ENCODE results near the gene ZNF8. TPM values are rescaled to one million over a fixed set of nuclear protein-coding genes. Genes with fewer than 3 reads are reported as not detected.

The ZNF8 gene
- total RNA-seq, 4 donors from 2014 or later = 5.6 to 11.6 (median 9.5) TPM

DNA sequence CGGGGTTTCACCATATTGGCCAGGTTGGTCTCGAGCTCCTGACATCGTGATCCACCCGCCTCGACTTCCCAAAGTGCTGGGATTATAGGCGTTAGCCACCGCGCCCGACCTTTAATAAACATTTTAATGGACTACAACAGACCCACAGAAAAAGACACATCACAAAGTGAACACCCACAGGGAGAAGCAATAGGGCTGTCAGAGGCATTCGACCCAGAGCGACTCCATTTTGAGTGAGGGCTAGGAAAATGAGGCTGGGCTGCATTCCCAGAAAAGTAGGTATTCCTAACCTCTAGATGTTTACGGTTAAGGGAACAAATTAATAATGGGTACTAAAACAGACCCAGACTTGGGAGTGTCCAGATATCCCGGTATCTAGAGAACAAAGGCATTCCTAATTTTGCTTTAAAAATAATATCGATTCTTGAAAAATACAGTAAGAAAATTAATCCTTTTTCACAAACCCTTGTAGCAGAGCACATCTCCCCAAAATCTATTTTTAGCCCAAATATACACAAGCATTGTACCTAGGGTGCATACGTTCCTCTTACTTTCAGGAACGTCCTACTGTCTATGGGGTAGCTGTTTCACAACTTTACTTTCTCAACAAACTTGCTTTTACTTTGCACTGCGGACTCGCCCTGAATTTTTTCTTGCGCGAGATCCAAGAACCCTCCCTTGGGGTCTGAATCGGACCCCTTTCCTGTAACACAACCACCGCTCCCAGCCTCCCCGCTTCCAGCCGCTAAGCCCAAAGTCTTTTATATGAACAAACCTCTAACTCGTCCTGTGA lies 811 bp upstream of the ZNF8 start:
- peak overlapping the region; percentile 66 to 90 for H3K4me3 ChIP-seq
- H3K9me3 ChIP-seq = peaks cover 0 to 44% (median 0%) of the 10 kb centered on the region in 3 donors
- peak overlapping the region; percentile 72 to 95 (median 92) for H3K27ac ChIP-seq
- TF ChIP-seq POLR2A (IDR thresholded peaks at IDR 0.05) (no peak), POLR2AphosphoS5 (IDR thresholded peaks at IDR 0.05) (no peak), EP300 (IDR thresholded peaks at IDR 0.05) (no peak)
- TF ChIP-seq, protein P1, sequence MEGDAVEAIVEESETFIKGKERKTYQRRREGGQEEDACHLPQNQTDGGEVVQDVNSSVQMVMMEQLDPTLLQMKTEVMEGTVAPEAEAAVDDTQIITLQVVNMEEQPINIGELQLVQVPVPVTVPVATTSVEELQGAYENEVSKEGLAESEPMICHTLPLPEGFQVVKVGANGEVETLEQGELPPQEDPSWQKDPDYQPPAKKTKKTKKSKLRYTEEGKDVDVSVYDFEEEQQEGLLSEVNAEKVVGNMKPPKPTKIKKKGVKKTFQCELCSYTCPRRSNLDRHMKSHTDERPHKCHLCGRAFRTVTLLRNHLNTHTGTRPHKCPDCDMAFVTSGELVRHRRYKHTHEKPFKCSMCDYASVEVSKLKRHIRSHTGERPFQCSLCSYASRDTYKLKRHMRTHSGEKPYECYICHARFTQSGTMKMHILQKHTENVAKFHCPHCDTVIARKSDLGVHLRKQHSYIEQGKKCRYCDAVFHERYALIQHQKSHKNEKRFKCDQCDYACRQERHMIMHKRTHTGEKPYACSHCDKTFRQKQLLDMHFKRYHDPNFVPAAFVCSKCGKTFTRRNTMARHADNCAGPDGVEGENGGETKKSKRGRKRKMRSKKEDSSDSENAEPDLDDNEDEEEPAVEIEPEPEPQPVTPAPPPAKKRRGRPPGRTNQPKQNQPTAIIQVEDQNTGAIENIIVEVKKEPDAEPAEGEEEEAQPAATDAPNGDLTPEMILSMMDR (IDR thresholded peaks at IDR 0.05) = no peak
- peaks cover 0 to 35% (median 0%) of the 10 kb centered on the region in 3 donors for H3K4me1 ChIP-seq
- WGBS, 2 donors (ENCODE audit: low coverage in 1 of 2) = 10 to 24% methylated on average over 13 to 18 of the region's 25 CpGs
- H3K27me3 ChIP-seq = no peaks in the 10 kb centered on the region
- peak; percentile 39 for ATAC-seq
- peaks cover 0 to 49% of the 10 kb centered on the region in 2 donors for H3K36me3 ChIP-seq

- Histone ChIP-seq H3K9me3 (peaks cover 0 to 31% (median 0%) of the 10 kb centered on the region in 3 donors), H3K36me3 (peaks cover 0 to 46% of the 10 kb centered on the region in 2 donors), H3K27ac (peak overlapping the region; percentile 53 to 95 (median 92)), H3K4me1 (peaks cover 0 to 35% (median 0%) of the 10 kb centered on the region in 3 donors), H3K27me3 (no peaks in the 10 kb centered on the region), H3K4me3 (peak overlapping the region; percentile 66 to 90)
- ATAC-seq = peak; percentile 28
- WGBS, 2 donors (ENCODE audit: low coverage in 1 of 2) = 14% methylated on average over 1 of the region's 60 CpGs; no CpG with 5 or more reads in 1 of the 2 donors
- TF ChIP-seq EP300 (IDR thresholded peaks at IDR 0.05) (no peak), POLR2A (IDR thresholded peaks at IDR 0.05) (no peak), POLR2AphosphoS5 (IDR thresholded peaks at IDR 0.05) (peak; percentile 31)
- TF ChIP-seq, protein P1 (IDR thresholded peaks at IDR 0.05) = no peak
Observed at GRCh38 chr19:58279042-58279924, 528 bp downstream of the ZNF8 start.

GRCh38 chr19:58279925-58280316 lies 1.2 kb downstream of the ZNF8 start:
- ATAC-seq = no peak
- TF ChIP-seq, protein P1 (IDR thresholded peaks at IDR 0.05) = no peak
- no peak for TF ChIP-seq POLR2A (IDR thresholded peaks at IDR 0.05)
- 59 to 79% methylated on average over 2 to 4 of the region's 4 CpGs for WGBS, 2 donors (ENCODE audit: low coverage in 1 of 2)
- Histone ChIP-seq H3K27ac (peak overlapping the region in 2 of 4 donors; percentile 91 to 92), H3K4me3 (peak overlapping the region in 1 of 2 donors; percentile 90), H3K27me3 (no peaks in the 10 kb centered on the region), H3K4me1 (peaks cover 0 to 35% (median 0%) of the 10 kb centered on the region in 3 donors), H3K36me3 (peaks cover 0 to 45% of the 10 kb centered on the region in 2 donors), H3K9me3 (peaks cover 0 to 24% (median 0%) of the 10 kb centered on the region in 3 donors)

- Histone ChIP-seq H3K27ac (no peak overlapping the region), H3K4me3 (no peak overlapping the region), H3K27me3 (no peaks in the 10 kb centered on the region), H3K36me3 (peaks cover 0 to 68% of the 10 kb centered on the region in 2 donors), H3K4me1 (peaks cover 0 to 23% (median 0%) of the 10 kb centered on the region in 3 donors), H3K9me3 (no peaks in the 10 kb centered on the region)
- WGBS, 2 donors (ENCODE audit: low coverage in 1 of 2) = 79 to 81% methylated on average over 7 of the region's 7 CpGs
- ATAC-seq = no peak
- TF ChIP-seq, protein P1 (IDR thresholded peaks at IDR 0.05) = no peak
- TF ChIP-seq POLR2A (IDR thresholded peaks at IDR 0.05) (no peak), POLR2AphosphoS5 (IDR thresholded peaks at IDR 0.05) (no peak), EP300 (IDR thresholded peaks at IDR 0.05) (no peak)
Observed at GRCh38 chr19:58284199-58284598, 5.4 kb downstream of the ZNF8 start.

Data from gastroesophageal sphincter (tissue), 4 donors.